GM21825 (cell line): ENCODE measurements around the gene GPR21.

Experiments
- ATAC-seq: cut with Tn5 transposase; IDR thresholded peaks from one replicate; pipeline ENCODE4 v1.9.1; 2021; ENCODE audit warnings: mild to moderate bottlenecking, moderate library complexity; ENCODE audit not compliant: unreplicated experiment

Gene GPR21, protein sequence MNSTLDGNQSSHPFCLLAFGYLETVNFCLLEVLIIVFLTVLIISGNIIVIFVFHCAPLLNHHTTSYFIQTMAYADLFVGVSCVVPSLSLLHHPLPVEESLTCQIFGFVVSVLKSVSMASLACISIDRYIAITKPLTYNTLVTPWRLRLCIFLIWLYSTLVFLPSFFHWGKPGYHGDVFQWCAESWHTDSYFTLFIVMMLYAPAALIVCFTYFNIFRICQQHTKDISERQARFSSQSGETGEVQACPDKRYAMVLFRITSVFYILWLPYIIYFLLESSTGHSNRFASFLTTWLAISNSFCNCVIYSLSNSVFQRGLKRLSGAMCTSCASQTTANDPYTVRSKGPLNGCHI

DNA sequence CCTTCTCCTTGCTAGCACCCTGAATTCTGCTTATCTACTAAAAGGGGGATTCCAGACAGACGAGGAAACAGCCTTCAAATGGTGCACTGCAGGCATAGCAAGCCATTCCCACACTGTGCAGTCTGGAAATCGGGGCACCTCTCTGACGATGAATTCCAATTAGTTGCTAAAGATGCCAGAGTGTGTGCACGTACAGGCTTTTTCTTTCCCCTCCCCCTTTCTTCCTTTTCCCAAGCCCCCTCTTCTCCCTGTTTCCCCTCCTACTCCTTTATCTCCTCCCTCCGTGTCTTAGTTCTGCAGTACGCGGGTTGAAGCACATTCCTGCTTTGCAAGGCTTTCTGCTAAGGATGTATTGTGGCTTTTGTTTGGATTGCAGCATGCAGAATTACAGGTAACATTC lies at the start of gene GPR21:
GPR21 (plus strand) TSS at position 316 of the 400 bp plus-strand sequence. CDS start 900 bp downstream, outside the sequence.
- ATAC-seq: no peak

DNA sequence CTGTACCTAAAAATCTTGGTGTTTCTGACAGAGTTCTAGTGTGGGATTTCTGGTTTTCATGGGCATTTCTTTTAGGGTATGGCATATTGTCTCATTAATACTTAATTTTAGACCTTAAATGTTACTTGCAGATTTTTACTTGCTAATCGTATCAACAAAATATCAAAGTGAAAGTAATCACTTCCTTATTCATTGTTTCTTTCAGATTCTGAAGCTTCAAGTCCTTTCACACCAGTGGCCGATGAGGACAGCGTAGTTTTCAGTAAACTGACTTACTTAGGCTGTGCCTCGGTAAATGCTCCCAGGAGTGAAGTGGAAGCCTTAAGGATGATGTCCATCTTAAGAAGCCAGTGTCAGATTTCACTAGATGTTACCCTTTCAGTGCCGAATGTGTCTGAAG lies 47.5 kb upstream of the GPR21 start:
- ATAC-seq: no peak

DNA sequence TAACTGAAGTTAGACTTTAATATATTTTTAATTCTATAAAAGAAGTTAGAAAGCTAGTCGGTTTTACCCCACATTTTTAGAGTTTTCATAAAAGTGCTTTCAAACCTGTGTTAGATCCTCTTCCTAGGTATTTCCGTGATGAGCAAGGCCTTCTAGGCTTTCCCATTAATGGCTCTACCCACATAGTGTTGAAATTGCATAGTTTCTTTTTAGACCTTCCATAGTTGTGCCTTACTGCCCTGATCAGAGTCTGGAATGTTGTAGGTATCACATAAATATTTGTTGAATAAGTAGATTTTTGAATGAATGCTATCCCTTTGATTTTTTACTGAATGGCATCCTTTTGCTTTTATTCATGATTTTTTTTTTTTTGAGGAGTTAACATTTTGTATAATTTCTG lies 45.3 kb upstream of the GPR21 start:
- no peak for ATAC-seq

DNA sequence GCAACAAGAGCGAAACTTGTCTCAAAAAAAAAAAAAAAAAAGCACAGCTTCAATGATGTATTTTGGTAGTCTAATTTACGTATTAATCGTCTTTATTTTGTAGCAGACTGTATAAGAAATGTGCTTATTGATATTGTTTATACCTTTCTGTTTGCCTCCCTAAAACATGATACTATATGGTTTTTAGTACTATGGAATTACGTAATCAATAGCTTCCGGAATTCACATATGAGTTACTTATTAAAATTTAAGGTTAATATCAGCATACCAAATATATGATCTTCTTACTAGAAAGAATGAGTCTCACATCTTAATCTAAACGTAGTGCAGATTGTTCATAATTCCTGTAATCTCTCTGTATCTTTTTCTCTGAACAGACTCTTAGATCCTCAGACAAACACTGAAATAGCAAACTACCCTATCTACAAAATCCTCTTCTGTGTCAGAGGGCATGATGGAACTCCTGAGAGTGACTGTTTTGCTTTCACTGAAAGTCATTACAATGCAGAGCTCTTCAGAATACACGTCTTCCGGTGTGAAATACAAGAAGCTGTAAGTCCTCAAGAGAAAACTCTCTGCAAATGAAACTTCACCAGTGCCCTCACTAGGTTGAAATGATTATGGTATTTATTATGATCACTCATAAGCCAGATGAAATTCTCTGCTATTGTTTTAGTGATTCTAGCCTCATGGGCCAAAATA lies 44.4 kb upstream of the GPR21 start:
- peak; percentile 72 for ATAC-seq

DNA sequence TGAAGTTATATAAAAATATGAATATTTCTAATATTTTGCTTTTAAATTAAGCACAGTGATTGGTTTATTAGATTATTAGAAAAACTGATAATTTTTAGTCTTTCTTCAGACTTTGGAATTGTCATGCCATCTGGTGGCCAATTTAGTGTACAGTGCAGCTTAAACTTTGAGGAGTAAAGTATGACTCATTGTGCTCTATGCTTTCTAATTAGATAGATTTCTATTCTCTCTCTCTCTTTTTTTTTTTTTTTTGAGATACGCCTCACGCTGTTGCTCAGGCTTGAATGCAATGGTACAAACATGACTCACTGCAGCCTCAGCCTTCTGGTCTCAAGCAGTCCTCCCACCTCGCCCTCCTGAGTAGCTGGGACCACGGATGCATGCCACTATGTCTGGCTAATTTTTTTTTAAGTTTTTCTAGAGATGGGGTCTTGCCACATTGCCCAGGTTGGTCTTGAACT lies 42.1 kb upstream of the GPR21 start:
- ATAC-seq: no peak

DNA sequence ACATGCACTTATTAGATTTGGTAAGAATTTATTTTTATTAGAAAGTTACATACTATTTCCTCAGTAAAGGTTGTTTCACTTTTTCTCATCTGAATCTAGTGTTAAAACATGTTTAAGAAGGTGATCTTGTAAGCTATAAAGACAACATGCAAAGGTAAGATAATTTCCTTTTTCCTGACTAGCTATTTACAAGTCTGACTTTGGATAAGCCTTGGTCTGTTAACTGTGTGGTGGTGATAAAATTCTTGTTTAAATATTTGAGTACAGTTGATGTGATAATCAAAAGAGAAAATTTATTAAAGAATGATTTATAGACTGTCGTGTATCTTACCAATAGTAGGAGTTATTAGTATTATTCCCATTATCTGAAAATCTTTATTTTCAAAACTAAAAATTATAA lies 36.9 kb upstream of the GPR21 start:
- no peak for ATAC-seq

DNA sequence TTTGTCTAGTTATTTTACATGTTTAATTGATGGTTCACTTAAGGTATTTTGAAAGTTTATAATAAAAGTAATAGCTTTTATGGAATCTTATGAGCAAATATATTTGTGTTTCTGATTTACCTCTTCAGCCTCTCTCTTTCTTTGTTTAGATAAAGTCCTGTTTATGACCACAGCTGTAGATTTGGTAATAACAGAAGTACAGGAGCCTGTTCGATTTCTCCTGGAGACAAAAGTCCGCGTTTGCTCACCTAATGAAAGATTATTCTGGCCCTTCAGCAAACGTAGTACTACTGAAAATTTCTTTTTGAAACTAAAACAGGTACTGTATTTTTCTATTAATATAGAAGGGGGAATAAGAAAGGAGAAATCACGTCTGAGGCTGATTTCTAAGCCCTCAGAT lies 35.0 kb upstream of the GPR21 start:
- no peak for ATAC-seq

DNA sequence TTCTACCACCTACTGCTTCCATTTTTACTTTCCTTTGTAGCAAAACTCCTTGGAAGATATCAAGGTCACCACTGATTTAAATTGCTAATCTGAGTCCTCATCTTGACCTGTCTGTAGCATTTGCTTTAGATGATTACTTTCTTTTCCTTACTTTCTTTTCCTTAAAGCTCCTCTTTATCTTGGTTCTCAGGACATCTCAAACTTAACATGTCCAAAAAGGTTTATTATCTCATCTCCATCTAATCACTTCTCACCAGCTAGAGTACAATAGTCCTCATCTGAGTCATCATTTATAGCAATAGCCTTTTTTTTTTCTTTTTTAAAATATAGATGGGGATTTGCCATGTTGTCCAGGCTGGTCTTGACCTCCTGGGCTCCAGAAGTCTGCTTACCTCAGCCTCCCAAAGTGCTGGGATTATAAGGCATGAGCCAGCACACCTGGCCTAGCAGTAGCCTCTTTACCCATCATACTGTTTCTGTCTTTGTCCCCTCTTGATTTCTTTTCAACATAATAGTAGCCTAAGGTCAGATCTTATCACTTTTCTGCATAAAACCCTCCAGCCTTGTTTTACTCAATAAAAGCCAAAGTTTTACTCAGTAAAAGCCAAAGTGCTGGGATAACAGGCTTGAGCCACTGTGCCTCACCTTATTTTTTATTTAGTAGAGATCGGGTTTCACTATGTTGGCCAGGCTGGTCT lies 32.9 kb upstream of the GPR21 start:
- ATAC-seq: no peak

DNA sequence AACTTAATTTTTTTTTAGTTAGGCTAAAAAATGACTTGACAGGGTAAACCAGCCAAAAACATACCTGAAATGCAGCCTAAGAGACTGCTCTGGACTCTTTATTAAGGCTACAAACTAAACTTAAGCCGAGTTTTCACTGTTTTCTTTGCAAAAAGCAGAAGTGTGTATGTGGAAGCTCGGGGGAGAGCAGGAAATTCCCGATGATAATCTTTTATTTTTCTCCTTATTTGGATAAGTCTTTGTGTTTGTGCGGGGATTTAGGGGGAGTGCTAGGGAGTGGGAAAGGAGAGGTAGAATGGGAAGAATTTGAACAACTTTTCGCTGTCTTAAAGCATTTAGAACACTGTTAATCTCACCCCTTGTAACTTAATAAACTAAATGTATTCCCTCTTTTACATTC lies 30.7 kb upstream of the GPR21 start:
- no peak for ATAC-seq

DNA sequence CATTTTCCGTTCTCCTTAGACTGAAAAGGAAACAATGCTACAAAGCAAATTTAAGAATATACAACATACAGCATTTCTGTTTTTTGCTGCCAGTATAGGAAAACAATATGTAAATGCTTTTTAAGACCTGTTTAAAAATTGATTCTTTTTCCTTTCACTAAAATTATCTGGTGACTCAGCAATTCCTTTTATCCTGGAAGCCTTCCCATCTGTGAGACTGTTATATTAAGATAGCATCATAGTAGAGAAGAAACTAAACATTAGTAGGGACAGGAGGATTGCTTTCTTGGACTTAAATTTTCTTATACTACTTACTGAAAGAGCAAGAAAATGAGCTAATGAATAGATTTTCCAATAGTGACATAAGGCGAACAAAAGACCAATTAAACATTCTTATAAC lies 30.0 kb upstream of the GPR21 start:
- ATAC-seq: no peak

DNA sequence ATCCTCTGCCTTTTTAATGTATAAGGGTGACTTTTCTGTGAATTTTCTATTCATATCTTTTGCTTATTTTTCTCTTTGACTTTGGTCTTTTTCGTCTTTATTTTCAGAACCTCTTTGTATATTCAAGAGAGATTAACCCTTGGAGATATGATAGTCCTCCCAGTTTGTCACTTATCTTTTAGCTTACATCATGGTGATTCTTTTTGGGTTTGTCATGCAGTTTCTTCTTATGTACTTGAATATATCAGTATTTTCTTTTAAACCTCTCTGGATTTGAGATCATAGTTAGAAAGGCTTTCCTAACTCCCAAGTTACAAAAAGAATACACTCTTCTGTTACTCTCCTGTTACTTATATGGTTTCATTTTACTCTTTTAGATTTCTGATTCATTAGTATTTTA lies 27.5 kb upstream of the GPR21 start:
- ATAC-seq: no peak

DNA sequence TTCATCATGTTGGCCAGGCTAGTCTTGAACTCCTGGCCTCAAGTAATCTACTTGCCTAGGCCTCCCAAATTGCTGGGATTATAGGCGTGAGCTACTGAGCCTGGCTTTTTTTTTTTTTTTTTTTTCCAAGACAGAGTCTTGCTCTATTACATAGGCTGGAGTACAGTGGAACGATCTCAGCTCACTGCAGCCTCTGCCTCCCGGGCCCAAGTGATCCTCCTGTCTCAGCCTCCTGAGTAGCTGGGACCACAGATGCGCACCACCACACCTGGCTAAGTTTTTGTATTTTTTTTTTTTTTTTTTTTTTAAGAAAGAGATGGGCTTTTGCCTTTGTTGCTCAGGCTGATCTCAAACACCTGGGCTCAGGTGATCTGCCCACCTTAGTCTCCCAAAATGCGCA lies 26.2 kb upstream of the GPR21 start:
- no peak for ATAC-seq

DNA sequence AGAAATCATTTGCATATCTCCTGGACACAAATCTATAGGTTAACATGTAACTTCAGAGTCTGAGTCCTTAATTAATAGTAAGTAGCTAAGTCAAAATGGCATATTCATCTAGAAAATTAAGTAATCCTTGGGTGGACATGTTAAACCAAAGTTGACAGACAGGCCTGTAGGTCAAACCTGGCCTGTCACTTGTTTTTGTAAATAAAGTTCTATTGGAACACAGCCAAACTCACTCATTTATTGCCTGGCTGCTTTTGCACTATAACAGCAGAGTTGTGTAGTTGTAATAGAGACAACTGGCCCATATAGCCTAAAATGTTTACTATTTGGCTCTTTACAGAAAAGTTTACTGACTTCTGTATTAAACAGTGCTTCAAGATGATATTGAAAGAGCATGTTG lies 24.6 kb upstream of the GPR21 start:
- no peak for ATAC-seq

DNA sequence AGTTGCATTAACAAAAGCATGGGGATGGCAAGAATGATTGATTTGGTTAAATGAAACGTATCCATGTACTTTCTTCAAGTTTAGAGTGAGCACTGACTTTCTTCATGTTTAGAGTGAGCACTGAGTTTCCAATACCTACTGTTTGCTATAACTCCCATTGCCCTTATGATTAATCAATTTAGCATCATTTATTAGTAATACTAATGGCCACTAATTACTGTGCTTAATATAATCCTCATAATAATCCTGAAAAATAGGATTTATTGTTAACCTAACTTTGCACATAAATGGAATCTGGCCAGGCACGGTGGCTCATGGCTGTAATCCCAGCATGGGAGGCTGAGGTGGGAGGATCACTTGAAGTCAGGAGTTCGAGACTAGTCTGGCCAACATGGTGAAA lies 22.1 kb upstream of the GPR21 start:
- no peak for ATAC-seq

DNA sequence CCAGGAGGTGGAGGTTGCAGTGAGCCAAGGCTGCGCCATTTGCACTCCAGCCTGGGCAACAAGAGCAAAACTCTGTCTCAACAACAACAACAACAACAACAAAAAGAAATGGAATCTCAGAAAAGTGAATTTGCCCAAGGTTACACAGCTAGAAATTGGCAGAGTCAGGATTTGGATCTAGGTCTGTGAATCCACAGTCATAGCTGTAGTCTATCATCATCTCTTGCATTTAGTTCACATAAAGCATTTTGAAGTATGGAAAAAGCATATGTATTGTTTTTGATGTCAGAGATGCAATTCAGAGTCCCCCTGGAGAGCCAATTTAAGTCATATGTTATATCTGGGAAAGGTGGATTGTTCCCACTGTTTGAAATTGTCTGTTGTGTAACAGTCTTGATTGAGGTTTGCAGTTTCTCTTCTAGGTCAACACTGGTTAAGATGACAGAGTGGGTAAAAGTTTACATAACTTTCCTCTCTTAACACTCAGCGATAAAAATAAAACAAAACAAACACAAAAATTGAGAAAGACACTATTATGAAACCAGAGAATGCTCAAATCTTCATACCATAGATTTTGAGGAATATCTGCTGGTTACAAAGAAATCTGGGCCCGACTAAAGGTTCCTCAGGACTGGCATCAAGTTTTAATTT lies 21.5 kb upstream of the GPR21 start:
- ATAC-seq: no peak

DNA sequence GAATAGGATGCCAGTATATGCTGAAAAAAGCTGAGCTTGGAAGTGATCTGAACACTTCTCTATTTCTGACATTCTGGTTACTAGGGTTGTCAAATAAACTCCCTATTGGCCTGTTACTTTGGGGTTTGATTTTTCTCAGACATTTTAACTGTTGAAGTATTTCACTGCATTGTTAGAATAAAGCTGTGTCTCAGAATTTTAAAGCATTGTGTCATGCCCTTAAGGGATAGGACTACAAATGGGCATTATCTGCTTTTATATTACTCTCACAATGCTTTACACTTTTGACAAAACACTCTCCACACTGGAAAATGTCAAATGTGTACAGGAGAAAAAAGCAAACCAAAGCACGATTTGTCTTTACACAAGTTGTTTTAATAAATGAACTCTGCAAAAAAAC lies 16.8 kb upstream of the GPR21 start:
- no peak for ATAC-seq

DNA sequence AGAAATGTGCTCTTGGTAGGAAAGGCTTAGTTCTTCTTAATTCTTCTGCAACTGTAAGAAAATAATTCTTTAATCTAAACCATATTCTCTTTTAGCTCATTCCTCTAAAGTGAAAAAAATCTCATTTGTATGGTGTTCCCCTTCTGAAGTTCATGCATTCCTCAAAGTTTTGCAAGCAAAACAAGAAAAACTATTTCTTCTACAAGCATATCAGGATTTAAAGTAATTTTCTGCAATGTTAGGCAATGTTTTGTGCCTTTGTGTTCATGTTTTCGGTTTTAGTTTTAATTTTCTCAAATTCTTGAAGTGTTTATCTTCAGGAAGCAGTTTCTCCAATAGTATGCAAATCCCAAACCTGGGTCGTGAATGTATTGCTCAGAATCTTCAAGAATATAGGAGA lies 12.7 kb upstream of the GPR21 start:
- ATAC-seq: no peak

DNA sequence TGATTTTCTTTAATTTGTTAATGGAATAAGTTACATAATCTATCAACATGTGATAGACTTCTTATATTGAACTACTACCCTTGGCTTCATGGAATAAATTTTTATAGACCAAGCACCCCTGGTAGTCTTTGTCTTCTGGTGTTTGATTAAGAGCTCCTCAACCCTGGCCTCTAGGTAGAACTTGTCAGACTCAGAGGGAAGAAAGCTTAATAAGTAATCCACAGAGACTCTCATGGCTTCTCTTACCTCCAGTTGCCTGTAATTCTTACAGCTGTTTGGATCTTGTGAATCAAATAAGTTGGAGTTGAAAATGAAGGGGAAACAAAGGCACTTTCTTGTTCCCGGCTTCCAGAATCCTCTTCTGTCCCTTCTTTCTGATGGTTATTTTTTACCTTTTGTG lies 7.0 kb upstream of the GPR21 start:
- no peak for ATAC-seq

DNA sequence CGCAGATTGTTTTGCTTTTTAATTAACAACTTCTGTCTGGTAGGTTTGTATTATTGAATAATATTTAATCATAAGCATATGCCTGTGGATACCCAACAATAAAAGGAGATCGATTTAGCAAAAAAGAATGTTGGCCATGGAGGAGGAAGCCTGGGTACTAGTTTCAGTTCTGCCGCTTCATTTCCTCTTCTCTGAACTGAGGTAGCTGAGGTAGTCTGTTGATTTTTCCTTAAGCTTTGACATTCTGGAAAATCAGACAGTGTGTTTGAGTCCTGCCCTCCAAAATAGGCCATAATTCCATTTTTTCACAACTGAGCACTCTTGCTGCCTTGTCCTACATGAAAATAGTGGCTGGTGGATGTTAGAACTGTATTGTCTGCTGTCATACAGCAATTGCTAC lies 6.0 kb upstream of the GPR21 start:
- no peak for ATAC-seq

DNA sequence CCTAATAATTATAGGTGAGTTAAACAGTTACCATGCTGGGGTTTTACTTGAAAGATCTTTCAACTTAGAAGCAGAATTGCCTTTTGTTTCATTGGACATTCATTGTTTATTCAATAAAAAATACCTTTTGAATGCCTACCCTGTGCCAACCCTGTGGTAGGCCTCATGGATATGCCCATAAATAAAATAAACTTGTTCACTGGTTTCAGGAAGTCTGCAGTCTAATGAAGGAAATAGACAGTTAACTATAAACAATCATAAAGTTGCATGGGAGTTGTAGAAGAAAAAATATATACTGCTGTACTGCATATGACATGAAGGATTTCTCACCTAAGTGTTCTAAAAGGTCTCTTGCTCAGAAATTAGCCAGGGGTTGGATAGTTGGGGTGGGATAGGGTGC lies 5.3 kb upstream of the GPR21 start:
- ATAC-seq: no peak

DNA sequence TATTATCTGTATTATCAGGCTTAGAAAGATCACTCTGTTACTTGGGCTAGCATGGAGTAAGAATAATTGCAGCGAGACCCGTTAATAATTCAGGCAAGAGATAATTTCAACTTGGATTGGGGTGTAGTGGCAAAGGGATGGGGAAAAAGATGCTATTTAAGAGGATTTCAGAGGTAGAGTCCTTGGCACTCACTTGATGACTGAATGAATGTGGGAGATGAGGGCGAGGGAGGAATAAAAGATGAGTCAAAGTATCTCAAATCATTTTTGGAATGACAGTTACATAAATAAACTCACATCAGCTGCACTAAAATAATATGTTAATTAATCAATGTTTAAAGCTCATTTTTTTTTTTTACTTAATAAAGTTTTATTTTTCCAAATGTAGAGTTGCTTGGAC lies 4.5 kb upstream of the GPR21 start:
- no peak for ATAC-seq
